HG03565 (cell line): ENCODE measurements around the gene TRIM15.

Experiments used
- ATAC-seq: cut with Tn5 transposase; IDR thresholded peaks from one replicate; pipeline ENCODE4 v1.9.1; 2021; ENCODE audit warnings: mild to moderate bottlenecking, moderate library complexity; ENCODE audit not compliant: unreplicated experiment

Gene TRIM15

GRCh38 chr6:30144811-30145210, 18.5 kb upstream of the TRIM15 start:
- ATAC-seq: no peak

GRCh38 chr6:30145818-30146217, 17.5 kb upstream of the TRIM15 start:
- no peak for ATAC-seq

GRCh38 chr6:30147096-30147495, 16.2 kb upstream of the TRIM15 start:
- ATAC-seq: no peak

GRCh38 chr6:30149234-30149633, 14.1 kb upstream of the TRIM15 start:
- no peak for ATAC-seq

GRCh38 chr6:30149858-30150550, 13.3 kb upstream of the TRIM15 start:
- no peak for ATAC-seq

- no peak for ATAC-seq
Measured at GRCh38 chr6:30150671-30151395, 12.5 kb upstream of the TRIM15 start.

GRCh38 chr6:30151580-30151979, 11.8 kb upstream of the TRIM15 start:
- no peak for ATAC-seq

GRCh38 chr6:30152016-30152673, 11.2 kb upstream of the TRIM15 start:
- no peak for ATAC-seq

GRCh38 chr6:30152910-30153610, 10.3 kb upstream of the TRIM15 start:
- ATAC-seq: no peak

GRCh38 chr6:30154061-30154460, 9.3 kb upstream of the TRIM15 start:
- ATAC-seq: no peak

GRCh38 chr6:30154709-30155519, 8.4 kb upstream of the TRIM15 start:
- ATAC-seq: no peak

GRCh38 chr6:30155520-30156261, 7.7 kb upstream of the TRIM15 start:
- no peak for ATAC-seq

- ATAC-seq: no peak
Measured at GRCh38 chr6:30156262-30156599, 7.1 kb upstream of the TRIM15 start.

GRCh38 chr6:30156774-30157173, 6.6 kb upstream of the TRIM15 start:
- no peak for ATAC-seq

GRCh38 chr6:30157581-30157980, 5.8 kb upstream of the TRIM15 start:
- ATAC-seq: no peak

GRCh38 chr6:30157999-30158398, 5.3 kb upstream of the TRIM15 start:
- ATAC-seq: no peak

GRCh38 chr6:30158475-30159040, 4.8 kb upstream of the TRIM15 start:
- ATAC-seq: no peak

- no peak for ATAC-seq
Measured at GRCh38 chr6:30160008-30160784, 3.1 kb upstream of the TRIM15 start.
